ES-I3 (cell line): ENCODE data around the gene SH3BGR.
A peak's percentile ranks its signal among the peaks of the same experiment; 100 is the strongest.

Source experiments
- H3K36me3 ChIP-seq: 2 replicates; pipeline ENCODE4 v1.6.1; 2013; ENCODE audit warnings: mild to moderate bottlenecking, low read length, control low read depth, moderate library complexity; ENCODE audit not compliant: insufficient read depth
- H3K4me1 ChIP-seq: 2 replicates; pipeline ENCODE4 v1.6.1; 2013; ENCODE audit warnings: mild to moderate bottlenecking, control low read depth, low read length; ENCODE audit not compliant: insufficient read depth
- H3K9ac ChIP-seq: 2 replicates; pipeline ENCODE4 v1.6.1; 2013; ENCODE audit warnings: low read depth, mild to moderate bottlenecking, low read length, moderate library complexity
- H3K9me3 ChIP-seq: 2 replicates; pipeline ENCODE4 v1.6.1; 2013; ENCODE audit warnings: mild to moderate bottlenecking, low read length, moderate library complexity; ENCODE audit not compliant: control insufficient read depth, insufficient read depth

Gene SH3BGR

GRCh38 chr21:39445321-39446269 lies 6.2 kb upstream of the SH3BGR start, which contains the start of gene LCA5L:
Gene LCA5L (minus strand): TSS chr21:39445778. CDS start chr21:39428493, 17,285 bp downstream.
- Histone ChIP-seq H3K4me1 (0 out of 2 replicates have a peak, but pooled peaks cover 3% of the 10 kb centered on the region), H3K9ac (peak within 1 kb of the TSS; percentile 95), H3K9me3 (no peaks in the 10 kb centered on the region), H3K36me3 (no peaks in the 10 kb centered on the region)

- Histone ChIP-seq H3K36me3 (no peaks in the 10 kb centered on the region), H3K9me3 (no peaks in the 10 kb centered on the region), H3K9ac (no peak overlapping the region), H3K4me1 (peaks cover 7% of the 10 kb centered on the region; the same call in 1 of the 2 replicates)
Measured at GRCh38 chr21:39447264-39447663, 4.5 kb upstream of the SH3BGR start.

GRCh38 chr21:39452207-39452969 lies 618 bp downstream of the SH3BGR start:
- peaks cover 3% of the 10 kb centered on the region; the same call in 1 of the 2 replicates for H3K4me1 ChIP-seq
- no peaks in the 10 kb centered on the region for H3K36me3 ChIP-seq
- H3K9me3 ChIP-seq = no peaks in the 10 kb centered on the region
- peak overlapping the region; percentile 63; the same call in 1 of the 2 replicates for H3K9ac ChIP-seq

GRCh38 chr21:39452970-39453342 lies 1.2 kb downstream of the SH3BGR start:
- no peaks in the 10 kb centered on the region for H3K9me3 ChIP-seq
- H3K9ac ChIP-seq = no peak overlapping the region
- peaks cover 3% of the 10 kb centered on the region; the same call in 1 of the 2 replicates for H3K4me1 ChIP-seq
- no peaks in the 10 kb centered on the region for H3K36me3 ChIP-seq

- no peaks in the 10 kb centered on the region for H3K36me3 ChIP-seq
- H3K4me1 ChIP-seq = peaks cover 3% of the 10 kb centered on the region; the same call in 1 of the 2 replicates
- H3K9me3 ChIP-seq = no peaks in the 10 kb centered on the region
- H3K9ac ChIP-seq = no peak overlapping the region
Measured at GRCh38 chr21:39453571-39454179, 1.9 kb downstream of the SH3BGR start.

- H3K9me3 ChIP-seq = no peaks in the 10 kb centered on the region
- H3K36me3 ChIP-seq = no peaks in the 10 kb centered on the region
- no peak overlapping the region for H3K9ac ChIP-seq
Measured at GRCh38 chr21:39454949-39455668, 3.3 kb downstream of the SH3BGR start.

GRCh38 chr21:39456665-39457064 lies 4.9 kb downstream of the SH3BGR start:
- Histone ChIP-seq H3K9me3 (no peaks in the 10 kb centered on the region), H3K9ac (no peak overlapping the region), H3K36me3 (no peaks in the 10 kb centered on the region), H3K4me1 (no peaks in the 10 kb centered on the region)

More at GRCh38 chr21:39454949-39455668, 3.3 kb downstream of the SH3BGR start:
- H3K4me1 ChIP-seq = peaks cover 3% of the 10 kb centered on the region; the same call in 1 of the 2 replicates

GRCh38 chr21:39461419-39461818 lies 9.6 kb downstream of the SH3BGR start:
- H3K9ac ChIP-seq = no peak overlapping the region
- H3K9me3 ChIP-seq = no peaks in the 10 kb centered on the region; the same call in 1 of the 2 replicates
- no peaks in the 10 kb centered on the region for H3K36me3 ChIP-seq
- H3K4me1 ChIP-seq = no peaks in the 10 kb centered on the region

- no peaks in the 10 kb centered on the region for H3K4me1 ChIP-seq
- no peak overlapping the region for H3K9ac ChIP-seq
- no peaks in the 10 kb centered on the region for H3K36me3 ChIP-seq
- H3K9me3 ChIP-seq = no peaks in the 10 kb centered on the region; the same call in 1 of the 2 replicates
Measured at GRCh38 chr21:39463308-39463707, 11.5 kb downstream of the SH3BGR start.

- Histone ChIP-seq H3K9ac (no peak overlapping the region), H3K36me3 (no peaks in the 10 kb centered on the region), H3K4me1 (no peaks in the 10 kb centered on the region), H3K9me3 (no peaks in the 10 kb centered on the region; the same call in 1 of the 2 replicates)
Measured at GRCh38 chr21:39466584-39466983, 14.8 kb downstream of the SH3BGR start.

GRCh38 chr21:39467746-39468145 lies 16.0 kb downstream of the SH3BGR start:
- H3K36me3 ChIP-seq = no peaks in the 10 kb centered on the region
- no peak overlapping the region for H3K9ac ChIP-seq
- H3K4me1 ChIP-seq = no peaks in the 10 kb centered on the region
- H3K9me3 ChIP-seq = no peaks in the 10 kb centered on the region; the same call in 1 of the 2 replicates

GRCh38 chr21:39468559-39468958 lies 16.8 kb downstream of the SH3BGR start:
- Histone ChIP-seq H3K4me1 (no peaks in the 10 kb centered on the region), H3K36me3 (no peaks in the 10 kb centered on the region), H3K9ac (no peak overlapping the region), H3K9me3 (no peaks in the 10 kb centered on the region; the same call in 1 of the 2 replicates)

GRCh38 chr21:39471598-39471997 lies 19.8 kb downstream of the SH3BGR start:
- H3K9ac ChIP-seq = no peak overlapping the region
- no peaks in the 10 kb centered on the region for H3K36me3 ChIP-seq
- H3K9me3 ChIP-seq = no peaks in the 10 kb centered on the region
- H3K4me1 ChIP-seq = peaks cover 4% of the 10 kb centered on the region; the same call in 1 of the 2 replicates
